Stimulated activated CD8-positive, alpha-beta memory T cell treated with anti-CD3 and anti-CD28 coated beads, Interleukin-4, amount 100 ng/mL, for 4 hours (primary cell): ENCODE measurements around the gene TAGLN.
"Not testable (repeated sequence)": the region's sequence is repeated elsewhere in the genome, so short reads cannot be mapped to it uniquely, and the experiment has no call there.

Experiments used
- DNase-seq, 2 donors: peaks; one replicate each; pipeline ENCODE4 v3.0.0-alpha.2; 2020; ENCODE audit warnings: low read depth in 2 of 2, low spot score in 1 of 2

The TAGLN gene

DNA sequence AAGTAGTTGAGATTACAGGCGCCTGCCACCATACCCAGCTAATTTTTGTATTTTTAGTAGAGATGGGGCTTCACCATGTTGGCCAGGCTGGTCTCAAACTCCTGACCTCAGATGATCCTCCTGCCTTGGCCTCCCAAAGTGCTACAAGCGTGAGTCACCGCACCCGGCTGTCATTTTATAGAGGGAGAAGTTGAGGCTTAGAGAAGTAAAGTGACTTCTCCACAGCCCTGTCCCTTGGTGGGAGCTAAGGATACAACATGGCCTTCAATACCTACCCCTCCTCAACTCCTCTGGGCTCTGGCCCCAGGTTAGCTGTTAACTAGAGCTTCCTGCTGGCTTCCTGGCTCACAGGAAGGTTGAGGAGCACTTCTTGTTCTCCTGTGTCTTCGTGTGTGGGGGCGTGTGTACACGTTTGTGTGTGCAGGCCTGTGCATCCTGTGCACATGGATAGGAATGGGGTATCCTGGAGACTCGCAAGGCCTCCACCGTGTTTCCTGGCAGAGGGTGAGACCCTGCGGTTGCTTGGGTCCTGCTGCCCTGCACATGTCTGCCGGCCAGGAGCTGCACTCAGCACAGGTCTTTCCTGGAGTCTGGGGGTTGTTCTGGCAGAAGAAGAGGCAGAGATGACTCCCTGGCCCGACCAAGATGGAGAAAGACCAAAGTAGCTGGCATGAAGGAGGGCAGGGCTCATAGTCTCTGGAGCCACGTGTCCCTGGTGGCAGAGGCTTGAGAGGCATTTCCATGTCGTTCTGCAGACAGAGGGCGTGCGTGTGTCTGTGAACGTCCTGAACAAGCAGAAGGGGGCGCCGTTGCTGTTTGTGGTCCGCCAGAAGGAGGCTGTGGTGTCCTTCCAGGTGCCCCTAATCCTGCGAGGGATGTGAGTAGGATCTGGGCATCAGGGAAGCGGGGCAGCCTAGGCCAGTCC is 18.2 kb upstream of the TAGLN start:
- peak in 1 of 2 donors; percentile 5 for DNase-seq

DNA sequence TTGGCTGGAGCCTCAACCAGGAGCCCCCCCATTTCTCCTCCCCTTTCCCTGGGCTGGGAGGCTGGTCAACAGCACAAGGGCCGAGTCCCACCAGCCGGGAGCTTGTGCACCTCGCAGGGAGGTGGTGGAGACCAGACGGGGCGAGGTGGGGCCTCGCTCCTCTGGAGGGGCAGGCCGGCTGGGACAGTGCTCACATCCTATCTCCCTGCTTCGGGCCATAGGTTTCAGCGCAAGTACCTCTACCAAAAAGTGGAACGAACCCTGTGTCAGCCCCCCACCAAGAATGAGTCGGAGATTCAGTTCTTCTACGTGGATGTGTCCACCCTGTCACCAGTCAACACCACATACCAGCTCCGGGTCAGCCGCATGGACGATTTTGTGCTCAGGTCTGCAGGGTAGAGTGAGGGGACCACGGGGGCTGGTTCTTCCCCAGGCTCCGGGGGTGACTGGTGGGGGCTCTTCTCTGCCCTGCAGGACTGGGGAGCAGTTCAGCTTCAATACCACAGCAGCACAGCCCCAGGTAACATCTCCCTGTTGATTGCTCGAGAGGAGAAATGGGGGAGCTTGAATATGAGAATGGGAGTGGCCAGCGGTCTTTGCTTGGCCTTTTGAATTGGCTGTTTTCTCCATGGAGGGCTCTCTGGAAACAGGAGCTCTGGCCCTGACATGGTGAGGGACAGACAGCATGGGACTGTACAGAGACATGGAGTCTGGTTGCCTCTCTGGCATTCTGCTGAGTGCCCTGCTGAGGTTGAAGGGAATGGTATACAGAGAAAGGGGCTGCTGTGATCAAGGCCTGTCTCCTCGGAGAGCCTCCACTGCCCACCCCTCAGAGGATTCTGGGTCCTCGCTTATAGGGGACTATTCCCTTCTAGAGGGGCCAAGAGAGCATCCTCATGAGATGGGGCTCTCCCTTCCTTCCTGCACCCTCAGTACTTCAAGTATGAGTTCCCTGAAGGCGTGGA is 17.3 kb upstream of the TAGLN start:
- no peak for DNase-seq

DNA sequence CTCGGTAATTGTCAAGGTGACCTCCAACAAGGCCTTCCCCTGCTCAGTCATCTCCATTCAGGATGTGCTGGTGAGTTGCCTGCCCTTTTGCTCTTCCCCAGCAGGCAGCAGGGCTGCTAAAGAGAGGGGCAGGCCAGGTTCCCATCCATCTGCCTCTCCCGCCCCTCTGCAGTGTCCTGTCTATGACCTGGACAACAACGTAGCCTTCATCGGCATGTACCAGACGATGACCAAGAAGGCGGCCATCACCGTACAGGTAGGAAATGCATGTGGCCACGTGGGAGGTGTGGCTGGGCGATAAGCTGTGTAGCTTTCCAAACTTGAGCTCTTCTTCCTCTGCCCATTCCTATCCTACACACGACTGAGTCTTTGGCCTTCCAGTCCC is 16.6 kb upstream of the TAGLN start:
- no peak for DNase-seq

- DNase-seq: not testable (repeated sequence)
Measured at GRCh38 chr11:117183178-117183577, 16.0 kb upstream of the TAGLN start.

DNA sequence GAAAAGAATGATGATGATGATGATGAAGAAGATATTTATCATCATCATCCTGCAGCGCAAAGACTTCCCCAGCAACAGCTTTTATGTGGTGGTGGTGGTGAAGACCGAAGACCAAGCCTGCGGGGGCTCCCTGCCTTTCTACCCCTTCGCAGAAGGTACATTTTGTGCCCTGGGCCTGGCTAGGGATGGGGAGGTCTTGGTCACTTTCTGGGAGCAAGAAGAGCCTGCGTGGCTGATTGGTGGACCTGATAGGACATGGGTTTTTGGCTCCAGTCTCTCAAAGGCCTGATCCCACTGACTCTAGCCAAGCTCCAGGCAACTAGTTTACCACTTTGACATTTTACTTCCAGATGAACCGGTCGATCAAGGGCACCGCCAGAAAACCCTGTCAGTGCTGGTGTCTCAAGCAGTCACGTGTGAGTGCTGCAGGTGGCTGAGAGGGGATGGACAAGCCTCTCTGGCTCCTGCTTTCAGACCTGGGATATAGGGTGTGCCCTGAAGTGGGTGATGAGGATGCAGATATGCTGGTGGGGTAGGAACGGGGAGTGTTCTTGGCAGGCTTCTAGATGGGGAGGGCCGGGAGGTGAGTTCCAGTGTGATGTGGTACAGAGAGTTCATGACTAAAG is 15.3 kb upstream of the TAGLN start:
- DNase-seq: no peak

- no peak for DNase-seq
Measured at GRCh38 chr11:117185736-117186430, 13.3 kb upstream of the TAGLN start.

- DNase-seq: no peak
Measured at GRCh38 chr11:117186431-117186761, 12.8 kb upstream of the TAGLN start.

DNA sequence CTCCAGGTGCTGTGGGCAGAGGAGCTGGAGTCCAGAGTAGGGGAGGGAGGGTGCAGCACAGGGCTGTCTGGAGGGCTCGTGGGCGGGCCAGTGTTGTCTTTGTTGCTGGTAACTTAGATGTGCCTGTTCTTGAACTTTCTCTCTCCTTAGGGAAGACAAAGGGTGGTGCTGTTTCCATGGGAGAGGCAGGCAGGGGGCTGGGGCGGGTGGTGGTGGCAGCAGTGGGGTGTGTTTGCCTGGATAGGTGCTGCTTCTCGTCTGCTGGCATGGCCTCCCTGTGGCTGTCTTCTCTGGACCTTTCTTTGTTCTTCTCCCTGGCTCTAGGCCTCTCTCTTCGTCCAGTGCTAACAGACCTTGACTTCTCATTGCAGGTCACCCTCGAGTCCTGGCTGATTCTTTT is 12.2 kb upstream of the TAGLN start:
- DNase-seq: no peak

DNA sequence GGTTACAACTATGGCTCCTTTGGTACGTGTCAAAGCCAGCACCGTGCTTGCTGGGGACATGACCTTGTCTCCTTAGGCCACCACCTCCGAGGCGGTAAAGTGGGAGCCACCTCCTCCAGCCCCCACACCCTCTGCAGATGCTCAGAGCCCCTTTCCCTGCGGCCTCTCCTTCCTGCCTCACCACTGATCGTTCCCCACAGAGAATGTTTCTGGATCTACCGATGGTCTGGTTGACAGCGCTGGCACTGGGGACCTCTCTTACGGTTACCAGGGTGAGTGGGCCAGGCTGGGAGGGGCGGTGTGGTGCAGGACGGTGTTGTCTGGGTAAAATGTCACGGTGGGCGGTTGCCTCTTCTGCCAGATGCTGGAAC is 11.8 kb upstream of the TAGLN start:
- DNase-seq: no peak

- no peak for DNase-seq
Measured at GRCh38 chr11:117187799-117188481, 11.2 kb upstream of the TAGLN start.

DNA sequence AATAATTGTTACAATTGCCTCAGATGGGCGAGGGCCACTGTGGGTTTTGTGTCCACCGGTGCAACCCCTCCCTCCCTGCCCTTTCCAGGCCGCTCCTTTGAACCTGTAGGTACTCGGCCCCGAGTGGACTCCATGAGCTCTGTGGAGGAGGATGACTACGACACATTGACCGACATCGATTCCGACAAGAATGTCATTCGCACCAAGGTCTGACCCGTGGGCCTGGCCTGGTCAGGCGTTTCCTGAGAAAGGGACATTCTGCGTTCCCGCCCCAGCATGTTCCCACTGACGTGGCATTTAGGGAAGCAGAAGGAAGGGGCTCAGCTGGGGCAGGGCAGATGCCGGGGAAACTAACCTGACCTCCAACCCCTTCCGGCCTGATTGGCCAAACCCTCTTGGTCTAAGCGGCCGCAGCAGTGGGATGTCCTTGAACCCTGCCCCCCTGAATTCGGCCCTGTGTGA is 10.5 kb upstream of the TAGLN start:
- DNase-seq: no peak

DNA sequence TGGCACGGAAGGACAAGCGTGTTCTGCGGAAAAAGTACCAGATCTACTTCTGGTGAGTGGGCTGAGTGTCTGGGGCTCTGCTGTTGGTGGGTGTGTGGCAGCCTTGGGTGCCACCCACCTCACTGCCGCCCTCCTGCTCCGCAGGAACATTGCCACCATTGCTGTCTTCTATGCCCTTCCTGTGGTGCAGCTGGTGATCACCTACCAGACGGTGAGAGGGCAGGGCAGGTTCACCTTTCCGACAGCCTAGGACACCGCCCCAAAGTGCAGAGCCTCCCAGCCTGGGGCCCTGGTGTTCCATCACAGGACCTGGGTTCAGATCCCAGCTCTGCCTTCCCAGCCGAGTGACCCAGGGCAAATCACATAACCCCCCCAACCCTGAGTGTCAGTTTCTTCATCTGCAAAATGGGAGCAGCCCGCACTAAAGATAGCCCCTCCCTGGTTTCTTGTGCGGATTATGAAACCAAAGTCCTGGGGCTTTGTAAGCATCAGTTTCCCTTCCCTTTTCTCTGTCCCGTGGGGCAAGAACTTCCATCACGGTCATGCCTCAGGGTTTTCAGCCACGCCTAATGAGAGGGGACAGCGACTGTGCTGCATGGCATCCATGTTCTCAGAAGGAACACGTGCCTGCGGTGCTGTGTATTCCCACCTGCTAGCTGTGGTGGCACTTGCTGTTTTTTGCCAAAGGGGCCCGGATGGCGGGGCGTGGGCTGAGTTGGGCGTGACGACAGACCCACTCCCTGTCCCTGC is 9.8 kb upstream of the TAGLN start:
- DNase-seq: no peak

- DNase-seq: no peak
Measured at GRCh38 chr11:117189941-117190544, 9.1 kb upstream of the TAGLN start.

GRCh38 chr11:117191680-117192400 is 7.3 kb upstream of the TAGLN start:
- no peak for DNase-seq

GRCh38 chr11:117192401-117192875 is 6.7 kb upstream of the TAGLN start:
- no peak for DNase-seq

- DNase-seq: no peak
Measured at GRCh38 chr11:117193130-117194020, 5.8 kb upstream of the TAGLN start.

- DNase-seq: no peak
Measured at GRCh38 chr11:117194267-117194666, 4.9 kb upstream of the TAGLN start.
